CD4-positive, alpha-beta T cell treated with Interleukin-15 for 1 hour (primary cell): ENCODE results near the gene NTM.
"Not testable (repeated sequence)": the region's sequence is repeated elsewhere in the genome, so short reads cannot be mapped to it uniquely, and the experiment has no call there.

Experiments used
- DNase-seq: peaks from one replicate; pipeline ENCODE4 v3.0.0-alpha.2; 2020

NTM gene

GRCh38 chr11:131677828-131678470, 307.5 kb downstream of the NTM start:
- no peak for DNase-seq

GRCh38 chr11:131678658-131679340, 308.4 kb downstream of the NTM start:
- no peak for DNase-seq

GRCh38 chr11:131680448-131680847, 310.0 kb downstream of the NTM start:
- not testable (repeated sequence) for DNase-seq

- DNase-seq, result no peak
Observed at GRCh38 chr11:131681920-131682319, 311.5 kb downstream of the NTM start.

GRCh38 chr11:131682373-131683015, 312.1 kb downstream of the NTM start:
- DNase-seq, result no peak

- no peak for DNase-seq
Observed at GRCh38 chr11:131683131-131683530, 312.7 kb downstream of the NTM start.

- no peak for DNase-seq
Observed at GRCh38 chr11:131683666-131684065, 313.3 kb downstream of the NTM start.

- DNase-seq, result no peak
Observed at GRCh38 chr11:131684111-131685060, 314.0 kb downstream of the NTM start.

- DNase-seq, result no peak
Observed at GRCh38 chr11:131685206-131685605, 314.8 kb downstream of the NTM start.

- no peak for DNase-seq
Observed at GRCh38 chr11:131685906-131686305, 315.5 kb downstream of the NTM start.

GRCh38 chr11:131686836-131687235, 316.4 kb downstream of the NTM start:
- DNase-seq, result no peak

GRCh38 chr11:131687291-131688047, 317.1 kb downstream of the NTM start:
- DNase-seq, result no peak

GRCh38 chr11:131688048-131688693, 317.8 kb downstream of the NTM start:
- DNase-seq, result no peak

GRCh38 chr11:131689049-131689925, 318.9 kb downstream of the NTM start:
- DNase-seq, result no peak

- no peak for DNase-seq
Observed at GRCh38 chr11:131690362-131690761, 319.9 kb downstream of the NTM start.

- DNase-seq, result no peak
Observed at GRCh38 chr11:131690776-131691175, 320.4 kb downstream of the NTM start.

GRCh38 chr11:131691181-131692041, 321.0 kb downstream of the NTM start:
- DNase-seq, result no peak

GRCh38 chr11:131692151-131692550, 321.7 kb downstream of the NTM start:
- no peak for DNase-seq

GRCh38 chr11:131692961-131693360, 322.5 kb downstream of the NTM start:
- DNase-seq, result no peak

- no peak for DNase-seq
Observed at GRCh38 chr11:131693756-131694155, 323.3 kb downstream of the NTM start.
